NCI-H1417 treated with DMSO at 0.1 percent for 48 hours (cell line): ENCODE results near the gene CYTL1.
"Not testable (repeated sequence)": the region's sequence is repeated elsewhere in the genome, so short reads cannot be mapped to it uniquely, and the experiment has no call there.

Source experiments
- DNase-seq: peaks from one replicate; lab custom pipeline; 2025; lab: John Stamatoyannopoulos, UW

CYTL1 gene

GRCh38 chr4:5033281-5033841 is 14.1 kb upstream of the CYTL1 start:
- DNase-seq: no peak

DNA sequence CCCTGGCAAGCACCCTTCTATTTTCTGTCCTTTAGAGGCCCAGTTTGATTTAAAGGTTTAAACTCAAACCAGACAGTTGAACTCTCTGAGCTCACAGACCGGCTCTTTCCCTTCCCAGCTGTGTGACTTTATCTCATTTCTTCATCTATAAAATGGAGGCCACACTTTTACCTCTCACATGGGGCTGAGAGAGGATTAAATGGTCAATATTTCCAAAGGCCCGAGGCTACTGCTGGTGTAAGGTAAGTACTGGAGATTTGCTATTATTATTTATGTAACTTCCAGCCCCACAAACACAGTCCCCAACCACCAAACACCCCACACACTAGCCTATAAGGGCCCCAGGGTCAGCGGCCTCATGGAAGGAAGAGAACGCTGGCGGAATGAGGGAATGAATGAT is 13.6 kb upstream of the CYTL1 start:
- DNase-seq: no peak

DNA sequence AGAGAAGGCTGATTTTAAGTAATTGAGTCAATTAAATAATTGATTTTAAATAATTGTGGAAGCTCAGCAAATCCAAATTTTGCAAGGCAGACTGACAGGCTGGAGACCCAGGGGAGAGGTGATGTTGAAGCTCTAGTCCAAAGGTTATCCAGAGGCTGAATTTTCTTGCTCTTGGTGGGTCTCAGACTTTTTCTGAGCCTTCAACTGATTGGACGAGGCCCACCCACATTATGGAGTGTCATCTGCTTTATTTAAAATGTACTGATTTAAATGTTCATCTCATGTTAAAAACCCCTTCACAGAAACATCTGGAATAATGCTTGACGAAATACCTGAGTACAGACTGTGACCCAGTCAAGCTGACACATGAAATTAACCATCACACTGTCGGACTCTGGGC is 11.7 kb upstream of the CYTL1 start:
- no peak for DNase-seq

DNA sequence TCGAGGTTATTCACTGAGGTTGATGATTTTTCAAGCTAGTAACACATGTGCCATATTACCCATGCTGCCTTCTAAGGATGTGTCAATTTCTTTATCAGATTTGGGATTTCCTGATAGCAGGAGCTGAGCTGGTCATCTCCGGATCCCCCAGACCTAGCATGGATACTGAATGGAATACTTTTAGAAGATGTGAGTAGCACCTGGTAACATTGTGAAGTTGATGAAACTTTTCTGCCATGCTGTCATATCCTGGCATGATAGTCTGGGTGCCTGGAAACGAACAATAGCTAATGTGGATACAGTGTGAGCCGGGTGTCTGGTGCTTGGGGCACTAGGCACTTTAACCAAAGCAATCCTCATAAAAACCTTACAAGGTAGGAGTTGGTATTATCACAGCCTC is 11.0 kb upstream of the CYTL1 start:
- DNase-seq: no peak

GRCh38 chr4:5029447-5029846 is 10.2 kb upstream of the CYTL1 start:
- no peak for DNase-seq

DNA sequence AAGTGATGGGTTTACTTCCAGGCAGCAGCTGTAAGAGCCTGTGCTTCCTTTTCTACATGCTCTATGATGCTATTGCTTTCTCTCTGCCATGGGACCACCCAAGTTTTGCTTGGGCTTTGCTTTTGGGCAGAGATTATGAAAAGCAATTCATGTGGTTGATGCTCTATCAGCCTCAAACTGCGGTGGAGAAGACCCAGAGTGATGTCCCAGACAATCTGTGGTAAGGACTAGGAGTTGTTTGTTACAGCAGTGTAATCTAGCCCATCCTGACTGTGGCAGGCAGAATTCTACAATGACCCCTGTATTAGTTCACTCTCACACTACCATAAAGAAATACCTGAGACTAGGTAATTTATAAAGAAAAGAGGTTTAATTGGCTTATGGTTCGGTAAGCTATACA is 9.2 kb upstream of the CYTL1 start:
- DNase-seq: no peak

- no peak for DNase-seq
Observed at GRCh38 chr4:5027346-5027745, 8.1 kb upstream of the CYTL1 start.

DNA sequence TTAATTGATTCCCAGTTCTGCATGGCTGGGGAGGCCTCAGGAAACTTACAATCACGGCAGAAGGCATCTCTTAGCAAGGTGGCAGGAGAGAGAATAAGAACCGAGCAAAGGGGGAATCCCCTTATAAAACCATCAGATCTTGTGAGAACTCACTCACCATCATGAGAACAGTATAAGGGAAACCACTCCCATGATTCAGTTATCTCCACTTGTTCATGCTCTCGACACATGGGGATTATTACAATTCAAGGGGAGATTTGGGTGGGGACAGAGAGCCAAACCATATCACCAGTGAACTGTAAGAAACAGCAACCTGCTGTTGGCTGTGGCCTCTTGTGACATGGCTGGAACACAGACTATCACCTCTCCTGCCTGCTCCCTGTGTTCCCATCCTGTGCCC is 7.1 kb upstream of the CYTL1 start:
- no peak for DNase-seq

GRCh38 chr4:5024673-5025072 is 5.4 kb upstream of the CYTL1 start:
- no peak for DNase-seq

DNA sequence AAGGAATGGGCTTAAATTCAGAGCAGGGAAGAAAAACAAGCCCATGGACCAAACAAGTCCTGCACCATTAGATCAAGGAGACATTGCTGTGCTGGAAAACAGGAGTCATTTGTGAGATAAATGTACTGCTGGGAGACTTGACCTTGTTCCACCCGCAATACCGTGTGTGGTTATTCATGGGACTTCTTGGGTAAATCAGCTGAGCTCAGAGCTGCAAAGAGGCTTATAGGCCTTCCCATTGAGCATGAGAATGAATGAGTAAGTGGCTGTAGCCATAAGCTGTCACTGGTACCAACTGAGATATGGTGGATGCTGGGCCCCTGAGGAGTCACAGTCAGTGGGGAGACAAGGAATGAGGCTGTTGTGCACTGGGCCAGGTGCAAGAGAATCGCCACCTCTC is 2.3 kb upstream of the CYTL1 start:
- no peak for DNase-seq

DNA sequence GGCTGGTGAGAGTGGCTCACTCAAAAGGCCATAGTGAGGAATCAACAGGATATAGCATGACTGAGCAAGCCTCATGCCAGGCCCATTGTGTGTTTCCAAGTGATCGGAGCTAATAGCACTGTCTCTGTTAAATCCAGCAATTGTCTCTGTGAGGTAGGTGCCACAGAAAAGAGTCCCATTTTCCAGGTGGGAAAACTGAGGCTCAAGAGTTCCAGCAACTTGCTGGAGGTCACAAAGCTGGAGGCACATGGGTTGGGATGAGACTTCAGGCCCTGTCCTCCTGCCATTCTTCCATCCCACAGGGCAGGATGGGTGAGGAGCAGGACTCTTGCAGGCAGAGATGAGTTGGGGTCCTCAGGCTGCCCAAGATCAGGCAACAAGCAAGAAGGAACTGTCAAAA is 1.1 kb upstream of the CYTL1 start:
- DNase-seq: no peak

DNA sequence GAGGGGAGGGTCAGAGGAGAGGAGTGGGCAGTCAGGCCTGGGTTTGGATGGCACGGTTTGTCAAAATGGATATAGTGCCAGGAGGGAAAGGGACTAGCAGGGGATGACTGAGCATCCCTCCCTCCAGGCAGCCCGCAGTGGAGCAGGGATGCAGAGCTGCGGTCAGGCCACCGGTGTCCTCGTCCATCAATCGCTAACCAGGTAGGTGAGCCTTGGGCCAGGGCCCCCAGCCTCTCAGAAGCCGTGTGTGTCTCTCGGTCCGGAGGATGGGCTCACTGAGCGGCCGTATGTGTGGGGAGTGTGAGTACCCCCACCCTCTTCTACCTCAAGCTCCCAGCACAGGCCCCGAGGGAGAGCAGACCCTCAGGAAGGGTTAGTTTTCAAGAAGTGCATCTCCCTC is 538 bp upstream of the CYTL1 start:
- no peak for DNase-seq

GRCh38 chr4:5018603-5019002 is 655 bp downstream of the CYTL1 start:
- DNase-seq: no peak

DNA sequence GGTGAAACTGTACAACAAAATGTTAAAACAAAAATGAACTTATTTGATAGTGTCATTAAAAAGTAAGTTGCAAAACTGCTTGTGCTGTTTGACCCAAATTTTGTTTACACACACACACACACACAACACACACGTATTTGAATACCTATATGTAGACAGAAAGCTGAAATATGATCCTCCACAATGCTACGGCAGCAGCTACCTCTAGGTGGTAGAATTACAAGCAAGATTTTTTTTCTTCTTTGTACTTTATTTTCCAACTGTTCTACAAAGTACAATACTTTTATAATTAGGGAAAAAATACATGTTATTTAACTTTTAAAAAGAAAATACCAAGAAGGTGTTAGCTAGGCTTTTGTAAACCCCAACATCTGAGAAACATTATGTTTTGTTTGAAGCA is 1.2 kb downstream of the CYTL1 start:
- DNase-seq: no peak

DNA sequence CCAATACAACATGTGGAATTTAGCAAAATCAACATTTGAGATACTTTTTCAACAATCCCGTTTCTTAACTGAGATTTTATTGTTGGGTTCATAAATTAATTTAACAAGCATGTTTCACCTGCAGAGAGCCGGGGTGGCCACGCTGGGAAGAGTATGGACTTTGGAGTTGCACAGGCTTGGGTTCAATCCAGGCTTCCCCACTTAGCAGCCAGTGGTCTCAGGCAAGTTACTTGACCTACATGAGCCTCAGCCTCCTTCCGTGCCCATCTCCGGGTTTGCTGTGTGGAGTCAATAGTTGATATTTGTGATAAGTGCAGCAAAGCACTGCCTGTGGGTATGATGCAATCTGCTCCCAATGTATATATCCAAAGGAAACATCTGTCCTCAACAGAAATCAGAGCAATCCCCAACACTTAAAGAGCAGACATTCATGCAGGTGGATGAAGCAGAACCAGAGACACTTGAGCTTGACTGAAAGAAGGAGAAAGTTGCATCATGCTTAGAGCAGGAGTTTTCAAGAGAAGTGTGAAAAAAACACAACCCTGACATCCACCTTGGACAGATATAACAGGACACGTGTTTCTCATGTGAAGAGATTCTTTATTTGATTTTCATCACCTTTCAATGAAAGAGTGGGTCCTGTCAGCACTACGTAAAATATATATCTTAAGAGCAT is 5.1 kb downstream of the CYTL1 start:
- no peak for DNase-seq

DNA sequence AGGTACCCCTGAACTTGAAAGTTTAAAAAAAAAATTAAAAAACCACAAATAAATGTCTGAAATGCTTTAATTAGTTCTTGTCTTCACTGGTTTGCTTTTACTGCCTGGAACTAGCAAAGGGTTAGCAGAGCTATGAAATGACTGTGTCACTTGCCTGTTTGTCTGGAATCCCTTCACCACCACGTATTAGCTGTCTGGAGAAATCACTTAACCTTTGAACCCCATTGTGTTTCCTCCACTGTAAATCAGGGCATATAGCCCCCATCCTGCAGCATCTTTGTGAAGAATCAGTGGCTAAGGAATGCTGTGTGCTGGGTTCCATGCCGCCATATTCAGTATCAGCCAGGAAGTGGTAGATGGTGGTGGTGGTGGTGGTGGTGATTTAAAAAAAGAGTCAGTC is 6.3 kb downstream of the CYTL1 start:
- DNase-seq: no peak

DNA sequence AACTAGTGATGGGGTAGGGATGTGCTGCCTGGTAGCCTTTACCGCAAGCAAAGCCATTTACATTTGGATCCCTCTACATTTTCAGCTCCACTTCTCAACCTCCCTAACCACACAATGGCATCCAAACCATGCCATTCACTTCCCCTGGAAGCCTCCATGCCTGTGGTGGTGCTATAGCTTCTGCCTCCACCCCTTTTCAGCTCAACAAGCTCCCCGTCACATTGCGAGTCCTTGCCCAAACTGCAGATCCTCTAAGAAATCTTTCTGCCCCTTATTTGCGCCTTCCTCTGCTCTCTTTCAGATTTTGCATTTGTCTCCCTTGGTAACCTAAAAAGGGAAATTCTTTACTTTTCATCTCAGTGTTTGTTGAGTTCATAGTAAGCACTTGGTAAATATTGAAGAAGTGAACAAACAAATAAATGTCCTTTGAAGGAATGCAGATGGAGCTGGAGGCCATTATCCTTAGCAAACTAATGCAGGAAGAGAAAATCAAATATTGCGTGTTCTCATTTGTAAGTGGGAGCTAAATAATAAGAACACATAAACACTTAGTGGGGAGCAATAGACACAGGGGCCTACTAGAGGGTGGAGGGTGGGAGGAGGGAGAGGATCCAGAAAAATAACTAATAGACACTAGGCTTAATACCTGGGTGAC is 6.9 kb downstream of the CYTL1 start:
- no peak for DNase-seq

GRCh38 chr4:5010984-5011383 is 8.3 kb downstream of the CYTL1 start:
- DNase-seq: no peak

GRCh38 chr4:5009796-5010195 is 9.5 kb downstream of the CYTL1 start:
- DNase-seq: no peak

DNA sequence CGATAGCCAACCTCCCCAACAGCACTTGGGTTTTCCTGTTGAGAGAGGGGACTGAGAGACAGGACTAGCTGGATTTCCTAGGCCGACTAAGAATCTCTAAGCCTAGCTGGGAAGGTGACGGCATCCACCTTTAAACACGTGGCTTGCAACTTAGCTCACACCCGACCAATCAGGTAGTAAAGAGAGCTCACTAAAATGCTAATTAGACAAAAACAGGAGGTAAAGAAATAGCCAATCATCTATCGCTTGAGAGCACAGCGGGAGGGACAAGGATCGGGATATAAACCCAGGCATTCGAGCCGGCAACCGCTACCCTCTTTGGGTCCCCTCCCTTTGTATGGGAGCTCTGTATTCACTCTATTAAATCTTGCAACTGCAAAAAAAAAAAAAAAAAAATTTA is 12.3 kb downstream of the CYTL1 start:
- DNase-seq: not testable (repeated sequence)

GRCh38 chr4:5004496-5004895 is 14.8 kb downstream of the CYTL1 start:
- DNase-seq: no peak

DNA sequence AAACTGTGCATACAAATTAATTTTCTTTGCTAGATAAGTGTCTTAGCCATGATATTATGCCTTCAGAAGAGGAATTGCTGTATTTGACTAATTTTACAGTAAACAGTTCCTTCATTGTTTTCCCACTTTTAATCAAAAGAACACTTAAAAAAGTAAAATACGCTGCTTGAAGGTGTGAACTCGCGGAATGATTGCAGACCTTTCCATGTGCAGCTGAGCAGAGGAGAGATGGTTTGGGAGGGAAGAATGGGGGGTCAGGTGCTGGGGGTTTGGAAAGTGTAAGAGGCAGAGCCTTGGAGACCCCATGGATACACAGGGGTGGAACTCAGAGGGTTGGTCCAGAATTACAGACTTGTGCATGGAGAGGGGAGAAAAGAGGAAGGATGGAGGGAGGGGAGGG is 15.3 kb downstream of the CYTL1 start:
- DNase-seq: no peak

DNA sequence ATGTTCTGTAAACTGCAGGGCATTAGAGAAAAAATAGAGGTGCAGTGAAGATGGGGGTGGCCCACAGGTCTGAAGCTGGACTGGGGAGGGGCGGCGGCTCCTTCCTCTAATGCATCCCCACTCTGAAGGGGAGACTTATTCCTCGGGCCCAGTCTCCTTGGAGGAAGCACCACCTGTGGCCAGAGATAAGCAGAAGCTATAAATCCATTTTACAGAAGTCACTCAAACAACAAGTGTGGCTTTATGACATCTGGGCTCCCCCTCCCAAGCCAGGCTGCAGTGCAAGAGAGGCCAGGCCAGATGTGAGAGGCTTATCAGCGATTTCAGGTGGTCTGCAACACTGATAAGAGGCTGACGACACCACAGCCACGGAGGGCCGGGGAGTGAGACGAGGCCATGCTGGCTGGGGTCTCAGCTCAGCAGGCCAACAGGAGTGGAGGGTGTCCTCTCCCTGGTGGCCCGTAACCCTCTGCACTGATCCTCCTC is 15.8 kb downstream of the CYTL1 start:
- DNase-seq: no peak

DNA sequence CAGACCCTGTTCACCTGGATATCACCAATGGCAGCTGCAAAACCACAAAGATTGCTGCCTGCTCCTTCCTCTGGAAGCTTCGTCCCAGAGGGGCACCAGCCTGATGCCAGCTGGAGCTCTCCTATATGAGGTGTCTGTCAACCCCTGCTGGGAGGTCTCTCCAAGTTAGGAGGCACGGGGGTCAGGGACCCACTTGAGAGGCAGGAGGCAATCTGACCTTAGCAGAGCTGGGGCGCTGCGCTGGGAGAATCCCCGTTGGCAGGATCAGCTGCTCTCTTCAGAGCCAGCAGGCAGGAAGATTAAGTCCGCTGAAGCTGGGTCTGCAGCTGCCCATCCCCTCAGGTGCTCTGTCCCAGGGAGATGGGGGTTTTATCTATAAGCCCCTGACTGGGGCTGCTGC is 17.6 kb downstream of the CYTL1 start:
- not testable (repeated sequence) for DNase-seq
